OCI-LY1 (cell line): ENCODE results near the gene BIN2.
A peak's percentile ranks its signal among the peaks of the same experiment; 100 is the strongest.

ENCODE experiments used
- H2AFZ ChIP-seq: fragments of 200-600 bp; sonication (generic), shearing (Covaris generic); 2 replicates; pipeline ENCODE4 v1.6.0; 2014; ENCODE audit warnings: antibody characterized with exemption, mild to moderate bottlenecking, low read length
- H3F3A ChIP-seq: fragments of 200-600 bp; sonication (generic), shearing (Covaris generic); 2 replicates; pipeline ENCODE4 v1.6.0; 2014; ENCODE audit warnings: mild to moderate bottlenecking, antibody characterized with exemption, low read length, moderate library complexity; ENCODE audit not compliant: insufficient read depth
- H3K27ac ChIP-seq: fragments of 200-600 bp; sonication (generic); 2 replicates; pipeline ENCODE4 v1.5.1; 2014; ENCODE audit warnings: low read length, mixed run types, mild to moderate bottlenecking, low read depth; ENCODE audit not compliant: poor library complexity, severe bottlenecking
- H3K27me3 ChIP-seq: fragments of 200-600 bp; sonication (generic); 2 replicates; pipeline ENCODE4 v1.6.0; 2014; ENCODE audit warnings: antibody characterized with exemption, mild to moderate bottlenecking, low read length, moderate library complexity; ENCODE audit not compliant: insufficient read depth
- H3K36me3 ChIP-seq: fragments of 200-600 bp; sonication (generic); 2 replicates; pipeline ENCODE4 v1.6.1; 2014; ENCODE audit warnings: mild to moderate bottlenecking, antibody characterized with exemption, low read length, moderate library complexity, mixed read lengths; ENCODE audit not compliant: insufficient read depth
- H3K4me1 ChIP-seq: fragments of 200-600 bp; sonication (generic); 2 replicates; pipeline ENCODE4 v1.5.1; 2014; ENCODE audit warnings: mild to moderate bottlenecking, low read length, moderate library complexity; ENCODE audit not compliant: insufficient read depth, severe bottlenecking
- H3K4me2 ChIP-seq: fragments of 200-600 bp; sonication (generic), shearing (Covaris generic); 2 replicates; pipeline ENCODE4 v1.6.1; 2014; ENCODE audit warnings: low read length
- H3K4me3 ChIP-seq: fragments of 200-600 bp; sonication (generic); 2 replicates; pipeline ENCODE4 v1.5.1; 2014; ENCODE audit warnings: low read length, low read depth, mild to moderate bottlenecking, mixed read lengths; ENCODE audit not compliant: poor library complexity, severe bottlenecking
- H3K79me2 ChIP-seq: fragments of 200-600 bp; shearing (Covaris generic); 2 replicates; pipeline ENCODE4 v1.6.1; 2016; ENCODE audit warnings: mixed run types, low read length, mixed read lengths; ENCODE audit not compliant: insufficient read depth
- H3K9ac ChIP-seq: fragments of 200-600 bp; sonication (generic), shearing (Covaris generic); 2 replicates; pipeline ENCODE4 v1.6.1; 2014; ENCODE audit warnings: mild to moderate bottlenecking, low read length, mixed read lengths
- H3K9me2 ChIP-seq: fragments of 200-600 bp; sonication (generic), shearing (Covaris generic); 2 replicates; pipeline ENCODE4 v1.6.1; 2014; ENCODE audit warnings: low read depth, mild to moderate bottlenecking, low read length, mixed read lengths
- H3K9me3 ChIP-seq: fragments of 200-600 bp; shearing (Covaris generic); 2 replicates; pipeline ENCODE4 v1.6.1; 2014; ENCODE audit warnings: low read length, mixed read lengths
- H4K20me1 ChIP-seq: fragments of 200-600 bp; sonication (generic), shearing (Covaris generic); 2 replicates; pipeline ENCODE4 v1.6.0; 2016; ENCODE audit warnings: mild to moderate bottlenecking, low read length; ENCODE audit not compliant: insufficient read depth
- EZH2 ChIP-seq: fragments of 200-600 bp; sonication (generic), shearing (Covaris generic); IDR thresholded peaks from 2 replicates; pipeline ENCODE4 v1.8.0; 2017; ENCODE audit warnings: borderline replicate concordance, mixed run types, mild to moderate bottlenecking, antibody characterized with exemption, low read length, moderate library complexity, mixed read lengths
- TF ChIP-seq, protein P1 (sequence below): fragments of 200-600 bp; sonication (generic), shearing (Covaris generic); IDR thresholded peaks from 2 replicates; pipeline ENCODE4 v1.5.1; 2017; ENCODE audit warnings: mild to moderate bottlenecking, antibody characterized with exemption, low read length, moderate library complexity, mixed read lengths

The BIN2 gene

DNA sequence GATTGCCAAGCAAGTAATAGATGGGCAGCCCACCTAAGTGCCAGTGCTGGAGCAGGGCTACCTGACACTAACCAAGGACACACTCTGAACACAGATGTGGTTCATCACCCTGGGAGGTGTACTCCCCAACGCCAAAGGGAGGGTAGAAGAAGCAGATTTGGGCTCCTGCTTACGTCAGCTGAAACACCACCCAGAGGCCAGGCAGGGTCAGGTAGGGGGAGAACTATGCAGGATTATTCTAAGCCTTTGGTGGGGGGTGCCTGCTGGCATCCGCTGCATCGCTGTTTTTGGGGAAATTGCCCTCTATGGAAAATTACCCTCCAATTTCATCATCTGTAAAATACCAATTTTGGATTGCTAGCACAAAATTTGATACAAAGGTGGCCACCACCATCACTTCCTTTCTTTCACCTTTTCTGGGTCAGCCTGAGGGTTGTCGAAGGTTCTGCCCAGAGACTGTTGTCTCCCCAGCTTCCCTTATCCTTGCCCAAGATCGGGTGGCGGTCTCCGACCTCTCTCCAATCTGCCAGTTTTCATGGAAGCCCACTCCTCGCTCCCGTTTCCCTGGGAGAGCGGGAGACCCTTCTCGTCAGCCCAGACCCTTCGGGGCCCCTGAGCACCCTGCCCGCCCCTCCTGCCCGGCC, 535 bp downstream of the BIN2 start:
- Histone ChIP-seq H3K9ac (no peak overlapping the region), H3K79me2 (no peaks in the 10 kb centered on the region), H4K20me1 (no peaks in the 10 kb centered on the region), H3K4me3 (peak overlapping the region; percentile 31), H3K9me2 (no peaks in the 10 kb centered on the region), H2AFZ (no peak overlapping the region), H3K4me2 (peak overlapping the region; percentile 53), H3K9me3 (no peaks in the 10 kb centered on the region), H3K36me3 (no peaks in the 10 kb centered on the region), H3K27me3 (peaks cover 3% of the 10 kb centered on the region; the same call in 1 of the 2 replicates), H3F3A (no peaks in the 10 kb centered on the region), H3K27ac (no peak overlapping the region), H3K4me1 (peaks cover 16% of the 10 kb centered on the region)
- no peak for TF ChIP-seq EZH2
- TF ChIP-seq, protein P1, sequence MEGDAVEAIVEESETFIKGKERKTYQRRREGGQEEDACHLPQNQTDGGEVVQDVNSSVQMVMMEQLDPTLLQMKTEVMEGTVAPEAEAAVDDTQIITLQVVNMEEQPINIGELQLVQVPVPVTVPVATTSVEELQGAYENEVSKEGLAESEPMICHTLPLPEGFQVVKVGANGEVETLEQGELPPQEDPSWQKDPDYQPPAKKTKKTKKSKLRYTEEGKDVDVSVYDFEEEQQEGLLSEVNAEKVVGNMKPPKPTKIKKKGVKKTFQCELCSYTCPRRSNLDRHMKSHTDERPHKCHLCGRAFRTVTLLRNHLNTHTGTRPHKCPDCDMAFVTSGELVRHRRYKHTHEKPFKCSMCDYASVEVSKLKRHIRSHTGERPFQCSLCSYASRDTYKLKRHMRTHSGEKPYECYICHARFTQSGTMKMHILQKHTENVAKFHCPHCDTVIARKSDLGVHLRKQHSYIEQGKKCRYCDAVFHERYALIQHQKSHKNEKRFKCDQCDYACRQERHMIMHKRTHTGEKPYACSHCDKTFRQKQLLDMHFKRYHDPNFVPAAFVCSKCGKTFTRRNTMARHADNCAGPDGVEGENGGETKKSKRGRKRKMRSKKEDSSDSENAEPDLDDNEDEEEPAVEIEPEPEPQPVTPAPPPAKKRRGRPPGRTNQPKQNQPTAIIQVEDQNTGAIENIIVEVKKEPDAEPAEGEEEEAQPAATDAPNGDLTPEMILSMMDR, result no peak

DNA sequence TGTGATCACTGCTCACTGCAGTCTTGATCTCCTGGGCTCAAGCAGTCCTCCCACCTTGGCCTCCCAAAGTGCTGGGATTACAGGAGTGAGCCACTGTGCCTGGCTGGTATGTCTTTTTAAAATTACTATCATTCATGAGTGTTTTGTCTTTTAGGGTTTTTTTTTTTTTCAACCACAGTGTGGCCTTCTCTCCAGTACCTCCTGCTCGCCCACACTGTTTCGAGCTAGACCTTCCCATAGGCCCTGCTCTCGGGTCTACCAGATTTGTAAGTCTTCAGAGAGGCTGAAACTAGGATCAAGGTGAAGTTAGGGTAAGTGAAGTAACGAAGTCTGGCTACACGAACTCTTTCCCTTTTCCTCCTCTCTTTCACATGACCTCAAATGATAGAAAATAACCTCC, 1.5 kb downstream of the BIN2 start:
- H3K4me2 ChIP-seq, result no peak overlapping the region
- H3K9ac ChIP-seq, result no peak overlapping the region
- H2AFZ ChIP-seq, result no peak overlapping the region
- no peak overlapping the region for H3K4me3 ChIP-seq
- H3K4me1 ChIP-seq, result peaks cover 16% of the 10 kb centered on the region
- no peaks in the 10 kb centered on the region for H4K20me1 ChIP-seq
- no peaks in the 10 kb centered on the region for H3K9me3 ChIP-seq
- TF ChIP-seq, protein P1, result no peak
- no peak for TF ChIP-seq EZH2
- H3K79me2 ChIP-seq, result no peaks in the 10 kb centered on the region
- no peaks in the 10 kb centered on the region for H3F3A ChIP-seq
- H3K9me2 ChIP-seq, result no peaks in the 10 kb centered on the region
- peaks cover 3% of the 10 kb centered on the region; the same call in 1 of the 2 replicates for H3K27me3 ChIP-seq
- H3K27ac ChIP-seq, result no peak overlapping the region
- no peaks in the 10 kb centered on the region for H3K36me3 ChIP-seq

DNA sequence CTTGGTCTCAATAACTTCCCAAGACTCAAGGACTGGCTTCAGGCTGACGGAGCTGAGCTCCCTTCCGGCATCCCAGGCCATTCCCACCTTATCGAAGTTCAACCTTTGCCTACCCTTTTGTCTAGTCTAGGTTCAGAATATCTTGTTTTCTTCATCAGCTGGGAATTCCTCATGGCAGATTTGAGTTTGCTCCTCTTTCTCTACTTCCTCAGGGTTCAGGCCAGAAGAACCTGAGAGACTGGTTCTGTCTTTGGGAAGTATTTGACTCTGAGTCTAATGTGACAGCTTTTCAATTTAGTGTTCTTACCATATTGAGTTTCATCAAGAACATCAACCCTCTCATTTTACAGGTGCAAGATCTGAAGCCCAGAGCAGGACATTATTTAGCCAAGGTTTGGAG, 2.1 kb downstream of the BIN2 start:
- Histone ChIP-seq H4K20me1 (no peaks in the 10 kb centered on the region), H3K9me2 (no peaks in the 10 kb centered on the region), H2AFZ (no peak overlapping the region), H3K4me1 (peaks cover 13% of the 10 kb centered on the region), H3K9ac (no peak overlapping the region), H3K4me2 (no peak overlapping the region), H3K79me2 (no peaks in the 10 kb centered on the region), H3F3A (no peaks in the 10 kb centered on the region), H3K4me3 (no peak overlapping the region), H3K27ac (no peak overlapping the region), H3K36me3 (no peaks in the 10 kb centered on the region), H3K9me3 (no peaks in the 10 kb centered on the region), H3K27me3 (peaks cover 3% of the 10 kb centered on the region; the same call in 1 of the 2 replicates)
- TF ChIP-seq, protein P1, result no peak
- TF ChIP-seq EZH2, result no peak
